ENCODE measurements around the gene DNPH1.

The DNPH1 gene

DNA sequence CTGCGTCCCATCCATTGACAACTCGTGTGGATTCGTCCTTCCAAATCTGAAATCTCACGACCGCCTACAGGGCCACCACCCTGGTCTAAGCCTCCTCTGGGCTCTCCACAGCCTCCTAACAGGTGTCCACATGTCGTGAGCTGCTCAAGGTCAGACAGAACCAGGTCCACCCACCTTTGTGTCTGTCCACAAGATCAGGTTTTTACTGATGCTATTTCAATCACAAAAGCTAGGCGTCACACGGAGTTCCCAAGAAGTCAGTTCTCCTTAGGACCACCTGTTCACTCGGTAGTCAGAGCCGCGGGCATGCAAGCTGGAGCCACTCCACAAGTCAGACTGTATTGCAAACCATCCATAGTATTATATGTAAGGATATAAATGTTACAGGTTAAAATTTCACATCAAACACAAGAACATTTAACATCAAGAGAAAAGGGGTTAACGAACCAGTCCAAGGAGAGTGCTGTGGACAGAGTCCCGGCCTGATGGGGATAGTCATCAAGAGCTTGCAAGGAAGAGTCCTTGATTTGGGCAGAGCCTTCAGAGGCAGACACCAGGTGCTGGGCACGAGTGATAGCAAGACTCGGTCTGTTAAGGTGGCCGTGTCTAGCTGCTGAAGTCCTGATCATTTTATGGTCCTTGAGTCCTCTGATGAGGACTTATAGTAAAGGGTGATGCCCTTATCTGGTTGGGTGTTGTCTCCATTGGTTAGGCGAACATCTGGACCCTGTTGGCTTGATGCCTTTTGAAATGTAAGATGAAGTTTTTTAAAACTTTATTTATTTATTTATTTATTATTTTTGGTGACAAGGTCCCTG lies 731 bp upstream of the DNPH1 start:
- in situ Hi-C loops (cut with HindIII; ENCODE audit: low pct_unique_long_range_greater_than_20kb, low sequenced_read_pairs) = no loop called here
- no peak for TF ChIP-seq JUND (IDR thresholded peaks at IDR 0.05; ENCODE audit: low read depth)
- DNase-seq (ENCODE audit: low read depth in 1 of 2, low spot score in 1 of 2) = no peak

DNA sequence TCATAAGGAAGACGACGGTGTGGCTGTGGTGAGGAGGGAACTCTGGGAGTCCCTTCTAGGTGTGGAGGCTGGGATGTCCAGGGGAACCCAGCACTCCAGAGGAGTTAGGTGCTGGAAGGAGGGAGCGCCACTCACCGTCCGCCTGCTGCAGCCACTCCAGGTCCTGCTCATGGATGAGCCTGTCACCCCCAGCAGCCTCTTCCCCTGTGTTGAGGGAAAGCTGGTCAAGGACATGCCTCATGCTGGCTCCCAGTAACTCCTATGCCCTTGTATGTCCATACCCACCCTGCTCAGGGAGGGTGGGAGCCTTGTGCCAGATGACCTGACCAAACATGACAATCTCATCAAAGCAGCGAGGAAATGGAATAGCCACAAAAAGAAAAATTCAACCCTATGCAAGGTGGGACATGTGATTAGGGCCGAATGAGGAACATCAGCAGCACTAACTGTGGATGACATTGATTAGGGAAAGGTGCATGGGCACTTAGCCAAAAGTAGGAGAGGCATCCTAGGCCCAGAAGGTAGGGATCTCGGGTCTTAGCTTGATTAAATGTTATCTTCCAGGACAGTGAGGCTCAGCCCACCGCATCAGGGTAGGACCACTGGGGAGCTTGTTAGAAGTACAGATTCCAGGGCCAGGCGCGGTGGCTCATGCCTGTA lies 3.0 kb downstream of the DNPH1 start:
- in situ Hi-C loops (cut with HindIII; ENCODE audit: low pct_unique_long_range_greater_than_20kb, low sequenced_read_pairs) = no loop called here
- DNase-seq (ENCODE audit: low read depth in 1 of 2, low spot score in 1 of 2) = no peak
- no peak for TF ChIP-seq JUND (IDR thresholded peaks at IDR 0.05; ENCODE audit: low read depth)

DNA sequence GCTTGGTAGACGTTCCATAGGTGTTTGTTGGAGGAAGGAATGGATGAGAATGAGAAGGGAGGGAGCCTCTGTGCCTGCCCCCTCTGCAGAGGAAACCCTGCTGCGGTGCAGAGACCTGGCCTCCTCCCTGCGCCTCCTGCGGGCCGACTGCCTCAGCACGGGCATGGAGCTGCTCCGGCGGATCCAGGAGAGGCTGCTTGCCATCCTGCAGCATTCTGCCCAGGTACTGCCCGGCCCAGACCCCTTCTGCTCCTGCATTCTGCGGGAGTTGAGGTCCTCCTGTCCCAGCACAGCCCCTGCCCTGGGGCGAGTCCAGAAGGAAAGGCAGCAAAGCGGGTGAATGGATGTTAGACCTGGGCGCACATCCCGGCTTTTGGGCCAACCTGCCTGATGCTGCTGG lies 6.1 kb downstream of the DNPH1 start:
- no peak for DNase-seq (ENCODE audit: low read depth in 1 of 2, low spot score in 1 of 2)
- in situ Hi-C loops (cut with HindIII; ENCODE audit: low pct_unique_long_range_greater_than_20kb, low sequenced_read_pairs) = no loop called here
- TF ChIP-seq JUND (IDR thresholded peaks at IDR 0.05; ENCODE audit: low read depth) = no peak

DNA sequence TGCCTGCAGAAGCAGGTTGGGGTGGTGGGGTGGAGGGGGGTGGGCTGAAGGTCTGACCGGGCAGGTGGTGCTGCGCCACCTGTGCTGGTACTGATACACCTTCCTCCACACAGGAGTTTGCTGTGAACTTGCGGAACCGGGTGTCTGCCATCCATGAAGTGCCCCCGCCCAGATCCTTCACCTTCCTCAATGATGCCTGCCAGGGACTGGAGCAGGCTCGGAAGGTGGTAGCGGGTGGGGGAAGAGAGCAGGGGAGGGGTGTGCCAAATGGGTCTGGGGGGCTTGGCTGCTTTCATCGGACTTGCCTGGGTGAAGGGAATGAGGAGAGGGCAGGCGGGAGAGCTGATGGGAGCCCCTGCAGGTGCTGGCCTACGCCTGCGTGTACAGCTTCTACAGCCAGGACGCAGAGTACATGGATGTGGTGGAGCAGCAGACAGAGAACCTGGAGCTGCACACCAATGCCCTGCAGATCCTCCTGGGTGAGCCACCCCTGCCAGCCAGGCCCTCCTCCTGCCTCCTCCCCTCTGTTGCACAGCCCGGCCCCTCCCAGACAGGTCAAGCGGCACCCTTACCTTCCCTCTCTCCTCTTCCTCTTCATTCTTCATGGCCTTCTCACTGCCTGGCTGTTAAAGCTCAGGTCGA lies 6.7 kb downstream of the DNPH1 start:
- in situ Hi-C loops (cut with HindIII; ENCODE audit: low pct_unique_long_range_greater_than_20kb, low sequenced_read_pairs) = no loop called here
- no peak for DNase-seq (ENCODE audit: low read depth in 1 of 2, low spot score in 1 of 2)
- TF ChIP-seq JUND (IDR thresholded peaks at IDR 0.05; ENCODE audit: low read depth) = no peak

DNA sequence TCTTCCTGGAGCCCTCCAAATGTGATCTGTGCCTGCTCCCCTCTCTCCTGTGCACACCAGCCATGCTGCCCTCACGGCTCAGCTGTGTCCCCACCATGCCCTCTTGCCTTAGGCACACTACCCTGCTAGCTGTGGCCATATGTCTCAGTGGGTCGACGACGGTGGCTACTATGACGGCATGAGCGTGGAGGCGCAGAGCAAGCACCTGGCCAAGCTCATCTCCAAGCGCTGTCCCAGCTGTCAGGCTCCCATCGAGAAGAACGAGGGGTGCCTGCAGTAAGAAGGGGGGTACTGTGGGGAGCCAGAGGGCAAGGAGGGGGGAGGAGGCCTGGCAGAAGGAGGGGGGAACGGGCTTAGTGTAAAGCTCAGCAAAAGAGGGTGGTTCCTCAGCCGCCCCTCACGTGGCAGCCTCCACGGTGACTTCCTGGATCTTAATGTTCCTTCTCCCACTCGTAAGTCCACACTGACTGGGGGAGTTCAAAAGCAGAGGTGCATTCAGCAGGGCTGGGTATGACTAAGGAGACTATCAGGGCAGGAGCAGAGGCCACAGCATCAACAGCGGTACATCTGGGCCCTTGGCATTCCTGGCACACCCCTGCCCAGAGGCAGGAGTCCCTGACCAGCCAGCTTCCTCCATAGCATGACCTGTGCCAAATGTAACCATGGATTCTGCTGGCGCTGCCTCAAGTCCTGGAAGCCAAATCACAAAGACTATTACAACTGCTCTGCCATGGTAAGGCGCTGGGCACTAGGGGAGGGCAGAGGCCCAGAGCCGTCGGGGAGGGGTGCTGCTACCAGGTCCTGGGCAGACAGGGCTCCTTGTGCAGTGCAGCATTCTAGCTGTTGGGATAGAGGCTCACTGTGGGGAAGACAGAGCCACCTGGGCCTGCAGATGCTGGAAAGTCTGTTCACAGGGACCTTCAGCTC lies 8.0 kb downstream of the DNPH1 start:
- TF ChIP-seq JUND (IDR thresholded peaks at IDR 0.05; ENCODE audit: low read depth) = no peak
- in situ Hi-C loops (cut with HindIII; ENCODE audit: low pct_unique_long_range_greater_than_20kb, low sequenced_read_pairs) = no loop called here
- DNase-seq (ENCODE audit: low read depth in 1 of 2, low spot score in 1 of 2) = no peak

DNA sequence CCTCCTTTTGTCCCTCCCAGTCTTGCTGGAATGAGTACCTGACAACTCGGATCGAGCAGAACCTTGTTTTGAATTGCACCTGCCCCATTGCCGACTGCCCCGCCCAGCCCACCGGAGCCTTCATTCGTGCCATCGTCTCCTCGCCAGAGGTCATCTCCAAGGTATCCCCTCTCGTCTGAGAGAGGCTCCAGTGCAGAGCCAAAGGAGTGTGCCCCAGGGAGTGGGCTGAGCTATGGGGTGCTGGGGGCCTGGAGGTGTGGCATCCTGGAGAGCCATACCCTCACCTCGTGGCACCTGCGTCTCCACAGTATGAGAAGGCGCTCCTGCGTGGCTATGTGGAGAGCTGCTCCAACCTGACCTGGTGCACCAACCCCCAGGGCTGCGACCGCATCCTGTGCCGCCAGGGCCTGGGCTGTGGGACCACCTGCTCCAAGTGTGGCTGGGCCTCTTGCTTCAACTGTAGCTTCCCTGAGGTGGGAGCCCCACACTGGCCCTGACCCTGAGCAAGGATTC lies 8.8 kb downstream of the DNPH1 start:
- in situ Hi-C loops (cut with HindIII; ENCODE audit: low pct_unique_long_range_greater_than_20kb, low sequenced_read_pairs) = no loop called here
- TF ChIP-seq JUND (IDR thresholded peaks at IDR 0.05; ENCODE audit: low read depth) = no peak
- DNase-seq (ENCODE audit: low read depth in 1 of 2, low spot score in 1 of 2) = no peak

DNA sequence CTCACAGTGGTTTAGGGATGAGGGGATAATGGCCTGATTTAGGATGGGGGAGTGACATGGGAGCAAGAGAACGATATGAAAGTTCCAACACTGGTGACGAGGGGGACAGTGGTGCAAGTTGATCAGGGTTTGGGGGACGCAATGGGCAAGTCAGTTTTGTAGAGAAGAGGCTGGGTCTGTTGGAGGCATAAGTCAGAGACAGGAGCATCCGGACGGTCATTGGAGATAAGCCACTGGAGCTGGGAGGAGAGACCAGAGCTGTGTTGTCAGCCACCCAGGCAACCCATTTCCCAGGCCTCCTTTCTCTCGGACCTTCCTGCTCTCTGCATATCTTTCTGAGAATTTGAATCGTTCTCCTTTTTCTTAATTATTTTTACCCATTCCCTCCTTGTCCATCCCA lies 9.5 kb downstream of the DNPH1 start:
- no peak for DNase-seq (ENCODE audit: low read depth in 1 of 2, low spot score in 1 of 2)
- TF ChIP-seq JUND (IDR thresholded peaks at IDR 0.05; ENCODE audit: low read depth) = no peak
- in situ Hi-C loops (cut with HindIII; ENCODE audit: low pct_unique_long_range_greater_than_20kb, low sequenced_read_pairs) = no loop called here

DNA sequence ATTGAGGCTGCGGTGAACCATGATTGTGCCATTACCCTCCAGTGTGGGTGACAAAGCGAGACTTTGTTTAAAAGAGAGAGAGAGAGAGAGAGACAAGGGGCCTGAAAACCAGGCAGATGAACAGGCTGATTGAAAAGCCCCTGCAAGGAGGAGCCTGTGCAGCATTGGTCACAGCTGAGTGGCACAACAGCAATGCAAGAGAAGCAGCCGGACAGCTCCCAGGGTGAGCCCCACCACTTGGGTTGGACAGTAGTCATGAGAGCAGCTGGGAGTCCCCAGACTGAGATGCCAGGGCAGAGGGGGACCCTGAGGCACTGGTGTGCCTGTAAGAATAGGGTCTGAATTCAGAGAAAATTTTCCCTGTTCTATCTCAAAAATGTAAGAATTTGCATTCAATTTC lies 10.2 kb downstream of the DNPH1 start:
- no peak for DNase-seq (ENCODE audit: low read depth in 1 of 2, low spot score in 1 of 2)
- no peak for TF ChIP-seq JUND (IDR thresholded peaks at IDR 0.05; ENCODE audit: low read depth)
- in situ Hi-C loops (cut with HindIII; ENCODE audit: low pct_unique_long_range_greater_than_20kb, low sequenced_read_pairs) = no loop called here

DNA sequence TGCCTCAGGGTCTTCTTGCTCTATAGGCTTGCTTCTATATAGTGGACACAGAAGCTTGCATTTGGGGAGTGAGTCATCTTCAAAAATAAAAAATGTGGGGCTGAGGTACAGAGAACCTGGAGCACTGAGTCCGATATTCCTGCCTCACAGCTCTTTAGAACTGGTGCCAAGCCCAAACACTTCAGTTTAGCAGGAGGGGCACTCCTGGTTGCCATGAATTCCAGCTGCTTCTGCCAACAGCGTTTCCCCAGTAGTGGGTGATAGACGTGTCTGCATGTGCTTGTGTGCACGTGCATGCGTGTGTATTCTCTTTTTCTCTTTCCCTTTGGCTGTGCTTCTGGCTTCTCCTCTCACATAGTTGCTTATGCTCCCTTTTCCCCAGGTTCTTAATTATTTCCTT lies 11.9 kb downstream of the DNPH1 start:
- in situ Hi-C loops (cut with HindIII; ENCODE audit: low pct_unique_long_range_greater_than_20kb, low sequenced_read_pairs) = no loop called here
- DNase-seq (ENCODE audit: low read depth in 1 of 2, low spot score in 1 of 2) = no peak
- no peak for TF ChIP-seq JUND (IDR thresholded peaks at IDR 0.05; ENCODE audit: low read depth)

DNA sequence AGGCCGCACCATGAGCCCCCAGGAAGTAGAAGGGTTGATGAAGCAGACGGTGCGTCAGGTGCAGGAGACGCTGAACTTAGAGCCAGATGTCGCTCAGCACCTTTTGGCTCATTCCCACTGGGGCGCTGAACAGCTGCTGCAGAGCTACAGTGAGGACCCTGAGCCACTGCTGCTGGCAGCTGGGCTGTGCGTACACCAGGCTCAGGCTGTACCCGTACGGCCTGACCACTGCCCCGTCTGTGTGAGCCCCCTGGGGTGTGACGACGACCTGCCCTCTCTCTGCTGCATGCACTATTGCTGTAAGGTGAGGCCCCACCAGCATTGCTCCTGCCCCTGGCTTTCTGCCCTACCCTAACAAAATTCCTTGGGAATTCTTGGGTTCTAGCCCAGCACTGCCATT lies 13.1 kb downstream of the DNPH1 start:
- no peak for DNase-seq (ENCODE audit: low read depth in 1 of 2, low spot score in 1 of 2)
- in situ Hi-C loops (cut with HindIII; ENCODE audit: low pct_unique_long_range_greater_than_20kb, low sequenced_read_pairs) = no loop called here
- no peak for TF ChIP-seq JUND (IDR thresholded peaks at IDR 0.05; ENCODE audit: low read depth)

DNA sequence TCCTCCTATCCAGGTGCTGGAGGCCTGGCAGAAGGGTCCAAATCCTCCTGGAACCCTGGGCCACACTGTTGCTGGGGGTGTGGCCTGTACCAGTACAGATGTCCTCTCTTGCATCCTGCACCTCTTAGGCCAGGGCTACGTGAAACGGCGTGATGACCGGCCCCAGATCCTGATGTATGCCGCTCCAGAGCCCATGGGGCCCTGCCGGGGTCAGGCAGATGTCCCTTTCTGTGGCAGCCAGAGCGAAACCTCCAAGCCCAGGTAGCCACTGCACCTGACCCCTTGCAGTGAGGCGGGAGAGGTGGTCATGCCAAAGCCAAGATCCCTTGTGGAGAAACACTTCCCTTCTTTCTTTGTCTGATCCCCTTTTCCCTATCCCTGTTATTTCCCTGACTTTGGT lies 14.2 kb downstream of the DNPH1 start:
- in situ Hi-C loops (cut with HindIII; ENCODE audit: low pct_unique_long_range_greater_than_20kb, low sequenced_read_pairs) = no loop called here
- no peak for DNase-seq (ENCODE audit: low read depth in 1 of 2, low spot score in 1 of 2)
- no peak for TF ChIP-seq JUND (IDR thresholded peaks at IDR 0.05; ENCODE audit: low read depth)

DNA sequence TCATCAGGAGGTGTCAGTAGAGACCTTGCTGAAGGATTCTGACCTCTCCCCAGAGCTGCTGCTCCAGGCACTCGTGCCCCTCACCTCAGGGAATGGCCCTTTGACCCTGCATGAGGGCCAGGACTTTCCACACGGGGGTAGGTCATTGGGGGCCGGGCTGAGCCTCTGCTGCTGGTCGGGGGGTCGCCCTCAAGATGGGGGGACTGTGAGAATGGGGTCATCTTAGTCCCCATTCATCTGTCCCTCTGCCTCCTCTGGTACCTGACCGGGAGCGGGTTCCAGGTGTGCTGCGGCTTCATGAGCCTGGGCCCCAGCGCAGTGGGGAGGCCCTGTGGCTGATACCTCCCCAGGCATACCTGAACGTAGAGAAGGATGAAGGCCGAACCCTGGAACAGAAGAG lies 15.8 kb downstream of the DNPH1 start:
- TF ChIP-seq JUND (IDR thresholded peaks at IDR 0.05; ENCODE audit: low read depth) = no peak
- DNase-seq (ENCODE audit: low read depth in 1 of 2, low spot score in 1 of 2) = no peak
- in situ Hi-C loops (cut with HindIII; ENCODE audit: low pct_unique_long_range_greater_than_20kb, low sequenced_read_pairs) = no loop called here

Measured in T47D (cell line).